ENCODE measurements around the gene SASH1. TPM values are rescaled to one million over a fixed set of nuclear protein-coding genes. Genes with fewer than 3 reads are reported as not detected.

Gene SASH1
- total and polyA plus RNA-seq, 11 donors, result 10.7 to 47.5 (median 28.2) TPM

DNA sequence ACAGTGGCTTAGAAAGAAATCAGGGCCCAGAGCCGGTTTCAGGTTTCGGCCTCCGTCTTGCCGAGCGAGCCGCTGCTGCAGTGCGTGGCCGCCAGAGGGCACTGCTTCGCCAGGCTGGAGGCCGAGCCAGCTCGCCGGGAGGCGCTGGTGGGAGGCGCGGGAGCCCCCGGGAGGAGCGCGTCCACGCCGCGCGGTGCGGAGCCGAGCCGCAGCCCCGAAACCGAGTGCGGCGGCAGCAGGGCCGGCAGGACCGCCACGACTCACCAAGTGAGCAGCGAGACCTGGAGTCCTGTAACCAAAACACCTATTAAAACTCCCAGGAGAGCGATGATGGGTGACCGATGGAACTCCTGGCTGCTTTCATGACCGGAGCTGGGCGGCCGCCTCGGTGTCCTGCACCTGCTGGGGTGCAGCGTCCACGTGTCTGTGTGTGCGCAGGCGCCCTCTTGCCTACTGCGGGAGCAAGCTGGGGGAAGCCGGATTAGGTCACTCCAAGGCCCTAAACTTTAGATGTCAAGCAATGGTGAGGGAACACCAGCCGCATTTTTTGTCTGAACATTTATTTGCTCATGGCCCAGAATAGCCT, 217.3 kb downstream of the SASH1 start:
- TF ChIP-seq, protein P1, sequence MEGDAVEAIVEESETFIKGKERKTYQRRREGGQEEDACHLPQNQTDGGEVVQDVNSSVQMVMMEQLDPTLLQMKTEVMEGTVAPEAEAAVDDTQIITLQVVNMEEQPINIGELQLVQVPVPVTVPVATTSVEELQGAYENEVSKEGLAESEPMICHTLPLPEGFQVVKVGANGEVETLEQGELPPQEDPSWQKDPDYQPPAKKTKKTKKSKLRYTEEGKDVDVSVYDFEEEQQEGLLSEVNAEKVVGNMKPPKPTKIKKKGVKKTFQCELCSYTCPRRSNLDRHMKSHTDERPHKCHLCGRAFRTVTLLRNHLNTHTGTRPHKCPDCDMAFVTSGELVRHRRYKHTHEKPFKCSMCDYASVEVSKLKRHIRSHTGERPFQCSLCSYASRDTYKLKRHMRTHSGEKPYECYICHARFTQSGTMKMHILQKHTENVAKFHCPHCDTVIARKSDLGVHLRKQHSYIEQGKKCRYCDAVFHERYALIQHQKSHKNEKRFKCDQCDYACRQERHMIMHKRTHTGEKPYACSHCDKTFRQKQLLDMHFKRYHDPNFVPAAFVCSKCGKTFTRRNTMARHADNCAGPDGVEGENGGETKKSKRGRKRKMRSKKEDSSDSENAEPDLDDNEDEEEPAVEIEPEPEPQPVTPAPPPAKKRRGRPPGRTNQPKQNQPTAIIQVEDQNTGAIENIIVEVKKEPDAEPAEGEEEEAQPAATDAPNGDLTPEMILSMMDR (IDR thresholded peaks at IDR 0.05), result peak; percentile 93 to 99 (median 98)
- no peak for TF ChIP-seq POLR2A (IDR thresholded peaks at IDR 0.05)
- no peaks in the 10 kb centered on the region for H3K36me3 ChIP-seq

GRCh38 chr6:148561629-148562028, 219.0 kb downstream of the SASH1 start:
- Histone ChIP-seq H3K4me3 (no peak overlapping the region), H3K4me1 (peaks cover 0 to 37% (median 7%) of the 10 kb centered on the region in 12 donors), H3K9me3 (no peaks in the 10 kb centered on the region), H3K36me3 (no peaks in the 10 kb centered on the region), H3K27ac (no peak overlapping the region), H3K27me3 (no peaks in the 10 kb centered on the region)
- no peak for TF ChIP-seq POLR2A (IDR thresholded peaks at IDR 0.05)
- TF ChIP-seq, protein P1 (IDR thresholded peaks at IDR 0.05), result no peak
- DNase-seq (no peak), ATAC-seq (no peak)
- intact Hi-C loops (cut with DNase I), result loop anchor here in 4 of 10 donors (5.0 kb wide), 2 partner anchors 281 to 386 kb away; no protein-coding TSS in a partner anchor
- WGBS, 4 donors, result 94 to 97% (median 95%) methylated on average over 6 of the region's 6 CpGs

More for the DNA sequence above, 217.3 kb downstream of the SASH1 start:
- Histone ChIP-seq H3K27ac (peak overlapping the region in 5 of 12 donors; percentile 25 to 65 (median 44)), H3K4me1 (peaks cover 0 to 22% (median 7%) of the 10 kb centered on the region in 12 donors), H3K27me3 (no peaks in the 10 kb centered on the region), H3K9me3 (peaks cover 0 to 4% (median 0%) of the 10 kb centered on the region in 12 donors), H3K4me3 (peak overlapping the region; percentile 37 to 67 (median 53))
- ATAC-seq (peak; percentile 57 to 93 (median 86)), DNase-seq (peak; percentile 71 to 89 (median 76))
- 3 to 5% (median 4%) methylated on average over 22 to 46 of the region's 46 CpGs for WGBS, 4 donors
- intact Hi-C loops (cut with DNase I), result loop anchor here in 4 of 10 donors (5.0 kb wide), 2 partner anchors 282 to 387 kb away; no protein-coding TSS in a partner anchor

- H3K27ac ChIP-seq, result no peak overlapping the region
- intact Hi-C loops (cut with DNase I), result loop anchor here in 4 of 10 donors (5.0 kb wide), 2 partner anchors 279 to 384 kb away; no protein-coding TSS in a partner anchor
- H3K9me3 ChIP-seq, result no peaks in the 10 kb centered on the region
- peaks cover 0 to 4% (median 0%) of the 10 kb centered on the region in 9 donors for H3K27me3 ChIP-seq
- no peaks in the 10 kb centered on the region for H3K36me3 ChIP-seq
- peaks cover 0 to 36% (median 7%) of the 10 kb centered on the region in 12 donors for H3K4me1 ChIP-seq
- H3K4me3 ChIP-seq, result no peak overlapping the region
- ATAC-seq, result no peak
- 86 to 93% (median 89%) methylated on average over 5 of the region's 5 CpGs for WGBS, 4 donors
- DNase-seq, result no peak
- no peak for TF ChIP-seq POLR2A (IDR thresholded peaks at IDR 0.05)
- TF ChIP-seq, protein P1 (IDR thresholded peaks at IDR 0.05), result no peak
Measured at GRCh38 chr6:148563066-148563465, 220.4 kb downstream of the SASH1 start.

GRCh38 chr6:148564494-148565035, 221.9 kb downstream of the SASH1 start:
- no peak overlapping the region for H3K27ac ChIP-seq
- H3K9me3 ChIP-seq, result no peaks in the 10 kb centered on the region
- WGBS, 4 donors, result 70 to 85% (median 77%) methylated on average over 9 of the region's 9 CpGs
- TF ChIP-seq, protein P1 (IDR thresholded peaks at IDR 0.05), result no peak
- TF ChIP-seq POLR2A (IDR thresholded peaks at IDR 0.05), result no peak
- intact Hi-C loops (cut with DNase I), result loop anchor here in 4 of 10 donors (5.0 kb wide), 2 partner anchors 278 to 383 kb away; no protein-coding TSS in a partner anchor
- peaks cover 0 to 30% (median 7%) of the 10 kb centered on the region in 12 donors for H3K4me1 ChIP-seq
- ATAC-seq (no peak), DNase-seq (no peak)
- H3K27me3 ChIP-seq, result peaks cover 0 to 9% (median 0%) of the 10 kb centered on the region in 9 donors
- H3K4me3 ChIP-seq, result no peak overlapping the region
- H3K36me3 ChIP-seq, result no peaks in the 10 kb centered on the region

All from heart left ventricle (tissue), 16 donors.